ENCODE measurements around the gene CD151.
A peak's percentile ranks its signal among the peaks of the same experiment; 100 is the strongest.

Gene CD151

GRCh38 chr11:797296-798092, 35.3 kb upstream of the CD151 start:
- peak; percentile 67 for DNase-seq

- no peak for DNase-seq
Observed at GRCh38 chr11:798093-798713, 34.5 kb upstream of the CD151 start, which contains the start of gene SLC25A22. SLC25A22 (minus strand) TSS chr11:798281; CDS start chr11:795006, 3,275 bp downstream.

- no peak for DNase-seq
Observed at GRCh38 chr11:799641-800316, 33.0 kb upstream of the CD151 start.

- DNase-seq: no peak
Observed at GRCh38 chr11:800473-800872, 32.3 kb upstream of the CD151 start.

GRCh38 chr11:801097-801780, 31.5 kb upstream of the CD151 start:
- DNase-seq: no peak

- no peak for DNase-seq
Observed at GRCh38 chr11:802018-802617, 30.6 kb upstream of the CD151 start.

GRCh38 chr11:802693-803466, 29.9 kb upstream of the CD151 start:
- DNase-seq: no peak

- no peak for DNase-seq
Observed at GRCh38 chr11:803467-803742, 29.3 kb upstream of the CD151 start.

- DNase-seq: no peak
Observed at GRCh38 chr11:803770-804598, 28.8 kb upstream of the CD151 start.

- DNase-seq: no peak
Observed at GRCh38 chr11:804599-804964, 28.2 kb upstream of the CD151 start.

GRCh38 chr11:808427-809286, 24.1 kb upstream of the CD151 start:
- DNase-seq: no peak

- peak; percentile 67 for DNase-seq
Observed at GRCh38 chr11:809287-810039, 23.3 kb upstream of the CD151 start, which contains the start of gene RPLP2. RPLP2 (plus strand) TSS chr11:809967; CDS start chr11:810235, 268 bp downstream.

- DNase-seq: no peak
Observed at GRCh38 chr11:810040-810567, 22.6 kb upstream of the CD151 start.

- no peak for DNase-seq
Observed at GRCh38 chr11:811446-812245, 21.1 kb upstream of the CD151 start.

- no peak for DNase-seq
Observed at GRCh38 chr11:812390-812789, 20.4 kb upstream of the CD151 start.

GRCh38 chr11:813072-813455, 19.7 kb upstream of the CD151 start:
- DNase-seq: no peak

- DNase-seq: no peak
Observed at GRCh38 chr11:813456-814096, 19.2 kb upstream of the CD151 start.
